Uterus (tissue), 4 donors: ENCODE data around the gene PAQR5. TPM values are rescaled to one million over a fixed set of nuclear protein-coding genes. Genes with fewer than 3 reads are reported as not detected.

Source experiments
- DNase-seq, 2 donors: peaks; one replicate each; pipeline ENCODE4 v3.0.0-alpha.2; 2019 to 2020
- H3K27ac ChIP-seq, 2 donors: fragments of 200-600 bp; sonication (generic); 1 replicate in 1 of 2; 2 replicates in 1 of 2; pipeline ENCODE4 v1.5.1; 2016 to 2018
- H3K27me3 ChIP-seq, 2 donors: fragments of 200-600 bp; sonication (generic); one replicate each; pipeline ENCODE4 v1.5.1; 2018 to 2019; ENCODE audit warnings: control low read depth in 1 of 2
- H3K36me3 ChIP-seq, 2 donors: fragments of 200-600 bp; sonication (generic); one replicate each; pipeline ENCODE4 v1.5.1; 2019; ENCODE audit warnings: control low read depth in 1 of 2
- H3K4me1 ChIP-seq, 2 donors: fragments of 200-600 bp; sonication (generic); one replicate each; pipeline ENCODE4 v1.5.1; 2018 to 2019; ENCODE audit warnings: control low read depth in 1 of 2
- H3K4me3 ChIP-seq, 2 donors: fragments of 200-600 bp; sonication (generic); 1 replicate in 1 of 2; 2 replicates in 1 of 2; pipeline ENCODE4 v1.5.1; 2018 to 2019; ENCODE audit warnings: mild to moderate bottlenecking in 1 of 2
- H3K9me3 ChIP-seq, 2 donors: fragments of 200-600 bp; sonication (generic); one replicate each; pipeline ENCODE4 v1.5.1; 2019; ENCODE audit warnings: control low read depth in 1 of 2
- POLR2A ChIP-seq, 2 donors: fragments of 450-650 bp; IDR thresholded peaks; one replicate each; pipeline ENCODE4 v1.6.1; 2016; ENCODE audit warnings: antibody characterized with exemption in 2 of 2, mild to moderate bottlenecking in 1 of 2, moderate library complexity in 1 of 2
- intact Hi-C: fragments of 100-400 bp; cut with DNase I; formaldehyde crosslinking; loops from one replicate; pipeline ENCODE4 v1.15.1; 2023; ENCODE audit warnings: low total_unique reads
- total RNA-seq, 4 donors: library from RNA; depleted of rRNA in 3 of 4; stranded (reverse); fragments of >200 nt in 3 of 4; gene quantifications; one replicate each; pipeline versions ENCODE4 v1.1.0 to v1.2.4, GENCODE V29; 2014 to 2023
- TF ChIP-seq, protein P1 (sequence below), 4 experiments: fragments of 200-600 bp in 2 of 4; fragments of 450-650 bp in 2 of 4; sonication (generic) in 2 of 4; IDR thresholded peaks; one replicate each; pipeline ENCODE4 v1.5.1; 2016 to 2019; ENCODE audit warnings: antibody characterized with exemption in 4 of 4, mild to moderate bottlenecking in 2 of 4, moderate library complexity in 1 of 4
- donor health status: DM: yes; HTN: yes; CAD: no.

The PAQR5 gene
- total RNA-seq, 4 donors from 2014 or later = 0.28 to 0.61 TPM; not detected in 2

DNA sequence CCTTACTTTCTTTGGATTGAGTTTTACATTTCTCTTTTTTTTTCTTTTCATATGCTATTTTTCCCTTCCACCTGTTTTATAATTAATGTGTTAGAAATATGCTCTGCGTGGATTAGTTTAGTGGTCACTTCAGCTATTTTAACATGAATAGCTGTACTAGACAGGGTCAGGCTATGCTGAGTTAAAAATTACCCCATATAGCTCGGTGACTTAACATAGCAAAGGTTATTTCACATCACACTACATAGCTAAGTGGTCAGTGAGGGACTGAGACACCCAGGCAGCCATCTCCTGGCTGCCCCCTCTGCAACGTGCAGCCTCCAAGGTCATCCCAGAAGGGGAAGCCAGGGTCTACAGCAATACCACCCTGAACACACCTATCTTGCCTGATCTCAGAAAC is 68.5 kb downstream of the PAQR5 start:
- H3K27me3 ChIP-seq = no peaks in the 10 kb centered on the region
- intact Hi-C loops = no loop called here
- TF ChIP-seq POLR2A (IDR thresholded peaks at IDR 0.05) = no peak
- no peak for DNase-seq
- H3K9me3 ChIP-seq = no peaks in the 10 kb centered on the region
- H3K4me3 ChIP-seq = no peak overlapping the region
- H3K4me1 ChIP-seq = no peaks in the 10 kb centered on the region
- no peaks in the 10 kb centered on the region for H3K36me3 ChIP-seq
- no peak overlapping the region for H3K27ac ChIP-seq

DNA sequence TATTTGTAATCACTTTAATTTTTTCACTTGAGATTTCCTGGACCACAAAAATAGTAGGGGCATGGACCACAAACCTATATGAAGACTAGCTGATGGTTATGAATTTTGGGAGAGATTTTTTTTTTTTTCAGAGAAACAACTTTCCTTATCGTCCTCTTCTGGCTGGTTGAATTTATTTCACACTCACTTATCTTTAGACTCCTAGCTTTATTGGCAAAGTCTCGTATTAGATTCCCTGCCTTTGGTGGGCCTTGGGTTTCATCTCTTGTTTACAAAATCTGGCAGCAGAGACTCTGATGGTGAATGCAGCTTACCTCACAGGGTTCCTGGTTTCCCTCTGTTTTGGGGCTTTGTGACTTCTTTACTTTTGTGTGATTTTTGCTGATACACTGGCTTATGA is 70.9 kb downstream of the PAQR5 start:
- intact Hi-C loops = no loop called here
- no peaks in the 10 kb centered on the region for H3K9me3 ChIP-seq
- no peak overlapping the region for H3K4me3 ChIP-seq
- H3K27me3 ChIP-seq = no peaks in the 10 kb centered on the region
- H3K27ac ChIP-seq = no peak overlapping the region
- H3K4me1 ChIP-seq = no peaks in the 10 kb centered on the region
- no peaks in the 10 kb centered on the region for H3K36me3 ChIP-seq
- TF ChIP-seq POLR2A (IDR thresholded peaks at IDR 0.05) = no peak
- no peak for DNase-seq

DNA sequence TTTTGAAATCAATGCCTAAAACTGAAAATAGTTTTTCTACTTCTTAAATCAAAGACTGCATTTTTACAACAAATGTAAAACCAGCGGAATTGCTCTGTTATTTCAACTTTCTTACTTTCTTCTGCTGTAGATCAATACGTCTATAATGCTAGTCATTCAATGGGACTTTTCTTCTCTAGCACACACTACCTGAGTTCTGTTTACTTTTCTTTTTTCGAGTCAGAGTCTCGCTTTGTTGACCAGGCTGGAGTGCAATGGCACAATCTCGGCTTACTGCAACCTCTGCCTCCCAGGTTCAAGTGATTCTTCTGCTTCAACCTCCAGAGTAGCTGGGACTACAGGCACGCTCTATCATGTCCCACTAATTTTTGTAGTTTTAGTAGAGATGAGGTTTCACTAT is 74.7 kb downstream of the PAQR5 start:
- intact Hi-C loops = no loop called here
- H3K27ac ChIP-seq = no peak overlapping the region
- TF ChIP-seq, protein P1, sequence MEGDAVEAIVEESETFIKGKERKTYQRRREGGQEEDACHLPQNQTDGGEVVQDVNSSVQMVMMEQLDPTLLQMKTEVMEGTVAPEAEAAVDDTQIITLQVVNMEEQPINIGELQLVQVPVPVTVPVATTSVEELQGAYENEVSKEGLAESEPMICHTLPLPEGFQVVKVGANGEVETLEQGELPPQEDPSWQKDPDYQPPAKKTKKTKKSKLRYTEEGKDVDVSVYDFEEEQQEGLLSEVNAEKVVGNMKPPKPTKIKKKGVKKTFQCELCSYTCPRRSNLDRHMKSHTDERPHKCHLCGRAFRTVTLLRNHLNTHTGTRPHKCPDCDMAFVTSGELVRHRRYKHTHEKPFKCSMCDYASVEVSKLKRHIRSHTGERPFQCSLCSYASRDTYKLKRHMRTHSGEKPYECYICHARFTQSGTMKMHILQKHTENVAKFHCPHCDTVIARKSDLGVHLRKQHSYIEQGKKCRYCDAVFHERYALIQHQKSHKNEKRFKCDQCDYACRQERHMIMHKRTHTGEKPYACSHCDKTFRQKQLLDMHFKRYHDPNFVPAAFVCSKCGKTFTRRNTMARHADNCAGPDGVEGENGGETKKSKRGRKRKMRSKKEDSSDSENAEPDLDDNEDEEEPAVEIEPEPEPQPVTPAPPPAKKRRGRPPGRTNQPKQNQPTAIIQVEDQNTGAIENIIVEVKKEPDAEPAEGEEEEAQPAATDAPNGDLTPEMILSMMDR (IDR thresholded peaks at IDR 0.05) = no peak
- no peak for TF ChIP-seq POLR2A (IDR thresholded peaks at IDR 0.05)
- H3K9me3 ChIP-seq = no peaks in the 10 kb centered on the region
- no peak for DNase-seq
- no peaks in the 10 kb centered on the region for H3K27me3 ChIP-seq
- H3K4me3 ChIP-seq = no peak overlapping the region
- H3K4me1 ChIP-seq = no peaks in the 10 kb centered on the region
- no peaks in the 10 kb centered on the region for H3K36me3 ChIP-seq

DNA sequence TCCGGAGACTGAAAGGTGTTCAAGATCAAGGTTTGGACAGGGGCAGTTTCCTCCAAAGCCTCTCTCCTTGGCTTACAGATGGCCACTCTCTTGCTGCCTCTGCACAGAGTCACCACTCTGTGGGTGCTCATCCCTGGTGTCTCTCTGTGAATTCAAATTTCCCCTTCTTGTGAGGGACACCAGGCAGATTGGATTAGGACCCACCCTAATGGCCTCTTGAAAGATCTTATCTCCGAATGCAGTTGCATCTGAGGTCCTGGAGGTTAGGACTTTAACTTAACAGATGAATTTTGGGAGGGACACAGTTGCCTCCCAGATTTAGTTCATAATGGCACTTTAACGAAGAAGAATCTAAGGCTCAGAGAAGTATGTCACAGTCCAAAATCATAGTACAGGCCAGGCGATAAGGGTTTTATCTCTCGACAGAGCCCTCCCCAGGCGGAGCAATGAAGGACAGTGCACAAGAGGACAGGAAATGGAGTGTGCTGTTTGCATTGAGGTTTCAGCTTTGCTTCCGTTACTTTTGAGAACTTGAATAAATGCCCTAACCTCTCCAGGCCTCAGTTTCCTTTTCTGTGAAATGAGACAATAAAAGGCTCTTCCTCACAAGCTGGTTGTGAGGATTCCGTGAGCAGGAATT is 76.6 kb downstream of the PAQR5 start:
- DNase-seq = no peak
- no peak for TF ChIP-seq POLR2A (IDR thresholded peaks at IDR 0.05)
- TF ChIP-seq, protein P1 (IDR thresholded peaks at IDR 0.05) = no peak
- no peak overlapping the region for H3K27ac ChIP-seq
- no peaks in the 10 kb centered on the region for H3K9me3 ChIP-seq
- no peaks in the 10 kb centered on the region for H3K36me3 ChIP-seq
- H3K27me3 ChIP-seq = no peaks in the 10 kb centered on the region
- no peak overlapping the region for H3K4me3 ChIP-seq
- intact Hi-C loops = no loop called here
- H3K4me1 ChIP-seq = no peaks in the 10 kb centered on the region

DNA sequence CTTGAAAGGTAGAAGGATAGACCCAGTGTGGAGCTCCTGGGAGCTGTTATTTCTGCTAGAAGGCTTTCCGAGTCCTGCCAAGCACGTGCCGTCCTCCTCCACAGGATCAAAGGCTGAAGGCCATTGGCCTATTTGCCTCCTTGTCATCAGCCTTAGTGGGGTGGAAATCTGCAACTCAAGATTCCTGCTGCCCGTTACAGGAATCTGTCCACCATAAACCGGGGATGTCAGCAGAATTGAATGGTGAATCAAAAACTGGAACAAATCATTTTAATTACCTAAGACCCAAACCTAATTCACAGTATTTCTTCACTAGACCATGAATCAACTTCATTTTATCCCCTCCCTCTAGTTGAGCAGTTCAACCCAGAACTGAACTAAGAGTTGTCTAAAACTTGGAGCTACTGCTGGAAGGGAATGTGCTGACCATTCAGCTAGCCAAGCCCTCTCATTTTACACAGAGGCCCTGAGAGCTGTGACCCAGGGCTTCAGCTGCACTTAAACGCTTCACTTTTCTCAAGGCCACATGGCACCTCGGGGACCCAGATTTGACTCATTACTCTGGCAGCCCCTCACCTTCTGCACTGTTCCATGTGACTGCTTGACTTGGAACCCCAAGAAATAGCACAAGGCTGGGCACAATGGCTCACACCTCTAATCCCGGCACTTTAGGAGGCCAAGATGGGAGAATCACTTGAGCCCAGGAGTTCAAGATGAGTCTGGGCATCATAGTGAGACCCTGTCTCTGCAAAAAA is 78.7 kb downstream of the PAQR5 start:
- Histone ChIP-seq H3K9me3 (no peaks in the 10 kb centered on the region), H3K4me1 (no peaks in the 10 kb centered on the region), H3K36me3 (no peaks in the 10 kb centered on the region), H3K27me3 (no peaks in the 10 kb centered on the region), H3K27ac (no peak overlapping the region), H3K4me3 (no peak overlapping the region)
- TF ChIP-seq, protein P1 (IDR thresholded peaks at IDR 0.05) = no peak
- TF ChIP-seq POLR2A (IDR thresholded peaks at IDR 0.05) = no peak
- no peak for DNase-seq
- intact Hi-C loops = no loop called here

DNA sequence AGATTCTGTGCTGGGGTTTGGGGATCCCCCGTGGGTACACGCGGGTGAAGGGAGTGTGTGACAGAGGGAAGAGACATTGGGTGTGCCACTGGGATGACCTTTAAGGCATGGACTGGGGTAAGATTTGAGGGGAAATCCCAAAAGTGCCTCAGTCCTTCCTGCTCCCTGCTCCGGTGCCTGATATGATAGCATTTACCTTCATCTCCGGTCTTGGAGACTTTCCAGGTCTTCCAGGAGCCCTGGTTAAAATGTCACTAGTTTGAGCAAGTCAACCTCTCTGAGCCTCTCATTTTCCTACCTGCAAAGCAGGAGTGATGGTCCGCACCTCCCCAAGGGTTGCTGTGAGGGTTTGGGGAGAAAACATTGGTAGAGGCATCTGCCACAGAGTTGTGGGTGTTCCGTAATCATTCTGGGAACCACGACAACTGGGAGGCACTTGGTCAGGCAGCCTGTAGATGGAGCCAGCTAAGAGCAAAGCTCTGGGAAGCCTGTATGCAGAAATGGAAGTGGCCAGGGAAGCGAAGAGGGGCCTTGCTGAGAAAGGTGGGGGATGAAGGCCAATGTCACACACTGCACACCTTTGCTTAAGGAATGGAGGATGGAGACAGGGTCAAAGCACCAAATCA is 81.5 kb downstream of the PAQR5 start:
- DNase-seq = no peak
- no peaks in the 10 kb centered on the region for H3K4me1 ChIP-seq
- no peaks in the 10 kb centered on the region for H3K9me3 ChIP-seq
- intact Hi-C loops = no loop called here
- no peaks in the 10 kb centered on the region for H3K36me3 ChIP-seq
- no peak for TF ChIP-seq POLR2A (IDR thresholded peaks at IDR 0.05)
- TF ChIP-seq, protein P1 (IDR thresholded peaks at IDR 0.05) = no peak
- no peaks in the 10 kb centered on the region for H3K27me3 ChIP-seq
- no peak overlapping the region for H3K4me3 ChIP-seq
- H3K27ac ChIP-seq = no peak overlapping the region
